Non-pigmented ciliary epithelial cell (primary cell): ENCODE measurements around the gene OR4D10.

Experiments used
- DNase-seq: peaks from one replicate; pipeline ENCODE4 v3.0.0-alpha.2; 2010; ENCODE audit warnings: low read depth

OR4D10 gene

GRCh38 chr11:59528711-59529110 lies 55.6 kb downstream of the OR4D10 start:
- no peak for DNase-seq
